SK-N-MC (cell line): ENCODE results near the gene NGEF.

ENCODE experiments used
- EZH2 ChIP-seq: fragments of 200-600 bp; sonication (generic); IDR thresholded peaks from one replicate; pipeline ENCODE4 v1.6.1; 2017; ENCODE audit warnings: antibody characterized with exemption
- POLR2AphosphoS5 ChIP-seq: IDR thresholded peaks from 2 replicates; pipeline ENCODE4 v1.6.1; 2012; ENCODE audit warnings: mild to moderate bottlenecking, low read depth, low read length, borderline replicate concordance

DNA sequence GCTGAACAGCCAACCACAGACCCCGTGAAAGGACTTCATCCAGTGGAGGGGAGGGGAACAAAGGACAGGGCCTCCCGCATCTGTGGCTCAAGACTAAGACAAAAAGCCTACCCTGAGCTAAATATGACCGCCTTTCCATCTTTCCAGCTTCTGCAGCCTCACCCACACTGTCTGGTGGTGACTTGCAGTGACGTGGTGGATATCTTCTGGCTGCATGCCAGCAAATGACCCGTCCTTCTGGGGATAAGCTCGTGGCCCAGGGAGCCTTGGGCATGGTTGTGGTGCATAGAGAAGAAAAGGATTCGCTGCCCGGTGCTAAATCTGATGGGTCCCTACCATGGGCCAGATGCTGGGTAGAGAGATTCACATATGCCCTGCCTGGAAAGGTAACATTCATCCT, 8.7 kb upstream of the NGEF start:
- TF ChIP-seq POLR2AphosphoS5 (no peak), EZH2 (no peak)
